Activated B cell treated with CpG ODN at 0.5 μM for 24 hours (primary cell): ENCODE results near the gene URI1. TPM values are rescaled to one million over a fixed set of nuclear protein-coding genes. Genes with fewer than 3 reads are reported as not detected.
"Not testable (repeated sequence)": the region's sequence is repeated elsewhere in the genome, so short reads cannot be mapped to it uniquely, and the experiment has no call there.

Source experiments
- ATAC-seq: fragments of 200-7000 bp; cut with Tn5 transposase; one replicate; pipeline ENCODE4 v1.10.0; 2021; ENCODE audit warnings: low read depth, mild to moderate bottlenecking, moderate library complexity
- CTCF ChIA-PET: fragments of 350-600 bp; sonication (Branson Sonifier 250); formaldehyde crosslinking; loops from one replicate; lab custom pipeline; 2021; ENCODE audit warnings: antibody characterized with exemption; lab: Charles Lee
- POLR2A ChIA-PET: fragments of 350-600 bp; sonication (Branson Sonifier 250); formaldehyde crosslinking; loops from one replicate; lab custom pipeline; 2021; ENCODE audit warnings: antibody characterized with exemption; lab: Charles Lee
- DNase-seq: peaks from one replicate; pipeline ENCODE4 v3.0.0; 2022
- H3K27ac Mint-ChIP-seq: one replicate; pipeline ENCODE4 v1.8.0; 2020; ENCODE audit warnings: mixed read lengths
- H3K27me3 Mint-ChIP-seq: one replicate; pipeline ENCODE4 v1.8.0; 2021; ENCODE audit warnings: mixed read lengths
- H3K36me3 Mint-ChIP-seq: one replicate; pipeline ENCODE4 v1.8.0; 2021; ENCODE audit warnings: low read depth, mixed read lengths
- H3K4me1 Mint-ChIP-seq: one replicate; pipeline ENCODE4 v1.8.0; 2021; ENCODE audit warnings: mixed read lengths
- H3K4me3 Mint-ChIP-seq: one replicate; pipeline ENCODE4 v1.8.0; 2020; ENCODE audit warnings: mild to moderate bottlenecking, mixed read lengths
- H3K9me3 Mint-ChIP-seq: one replicate; pipeline ENCODE4 v1.8.0; 2020; ENCODE audit warnings: mixed read lengths
- intact Hi-C: fragments of 100-400 bp; cut with micrococcal nuclease; formaldehyde crosslinking; loops from one replicate; pipeline ENCODE4 v1.15.1; 2024
- total RNA-seq: library from RNA; stranded (reverse); gene quantifications from 2 replicates; pipeline ENCODE4 v1.2.3, GENCODE V29; 2022
- TF ChIP-seq, protein P1 (sequence below): fragments of 200-600 bp; IDR thresholded peaks from one replicate; pipeline ENCODE4 v1.8.0; 2022; ENCODE audit warnings: antibody characterized with exemption, mild to moderate bottlenecking

The URI1 gene
- total RNA-seq, 1 donor from 2014 or later: 50.6 TPM

DNA sequence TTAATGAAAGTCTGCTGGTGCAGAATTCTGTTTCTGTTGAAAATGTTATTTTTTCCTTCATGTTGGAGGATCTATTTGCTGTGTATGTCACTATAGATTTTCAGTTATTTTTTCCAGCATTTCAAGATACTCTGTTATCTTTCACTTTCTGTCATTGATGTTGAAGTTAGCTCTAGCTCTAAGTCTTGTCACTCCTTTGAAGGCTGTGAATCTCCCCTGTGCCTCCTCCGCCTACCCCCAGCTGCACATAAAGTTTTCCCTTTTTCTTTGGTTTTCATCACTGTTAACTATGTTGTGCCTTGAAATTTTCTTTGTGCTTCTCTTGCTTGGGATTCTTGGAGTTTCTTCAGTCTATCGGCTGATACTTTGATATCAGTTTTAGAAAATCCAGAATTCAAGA is 20.8 kb downstream of the URI1 start:
- DNase-seq (no peak), ATAC-seq (no peak)
- no peak overlapping the region for H3K27ac Mint-ChIP-seq
- intact Hi-C loops: no loop called here
- TF ChIP-seq, protein P1, sequence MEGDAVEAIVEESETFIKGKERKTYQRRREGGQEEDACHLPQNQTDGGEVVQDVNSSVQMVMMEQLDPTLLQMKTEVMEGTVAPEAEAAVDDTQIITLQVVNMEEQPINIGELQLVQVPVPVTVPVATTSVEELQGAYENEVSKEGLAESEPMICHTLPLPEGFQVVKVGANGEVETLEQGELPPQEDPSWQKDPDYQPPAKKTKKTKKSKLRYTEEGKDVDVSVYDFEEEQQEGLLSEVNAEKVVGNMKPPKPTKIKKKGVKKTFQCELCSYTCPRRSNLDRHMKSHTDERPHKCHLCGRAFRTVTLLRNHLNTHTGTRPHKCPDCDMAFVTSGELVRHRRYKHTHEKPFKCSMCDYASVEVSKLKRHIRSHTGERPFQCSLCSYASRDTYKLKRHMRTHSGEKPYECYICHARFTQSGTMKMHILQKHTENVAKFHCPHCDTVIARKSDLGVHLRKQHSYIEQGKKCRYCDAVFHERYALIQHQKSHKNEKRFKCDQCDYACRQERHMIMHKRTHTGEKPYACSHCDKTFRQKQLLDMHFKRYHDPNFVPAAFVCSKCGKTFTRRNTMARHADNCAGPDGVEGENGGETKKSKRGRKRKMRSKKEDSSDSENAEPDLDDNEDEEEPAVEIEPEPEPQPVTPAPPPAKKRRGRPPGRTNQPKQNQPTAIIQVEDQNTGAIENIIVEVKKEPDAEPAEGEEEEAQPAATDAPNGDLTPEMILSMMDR: no peak
- no peaks in the 10 kb centered on the region for H3K27me3 Mint-ChIP-seq
- ChIA-PET CTCF (no interaction called here), POLR2A (no interaction called here)
- H3K4me3 Mint-ChIP-seq: no peak overlapping the region
- H3K36me3 Mint-ChIP-seq: peaks cover 6% of the 10 kb centered on the region
- H3K9me3 Mint-ChIP-seq: no peaks in the 10 kb centered on the region
- peaks cover 60% of the 10 kb centered on the region for H3K4me1 Mint-ChIP-seq

DNA sequence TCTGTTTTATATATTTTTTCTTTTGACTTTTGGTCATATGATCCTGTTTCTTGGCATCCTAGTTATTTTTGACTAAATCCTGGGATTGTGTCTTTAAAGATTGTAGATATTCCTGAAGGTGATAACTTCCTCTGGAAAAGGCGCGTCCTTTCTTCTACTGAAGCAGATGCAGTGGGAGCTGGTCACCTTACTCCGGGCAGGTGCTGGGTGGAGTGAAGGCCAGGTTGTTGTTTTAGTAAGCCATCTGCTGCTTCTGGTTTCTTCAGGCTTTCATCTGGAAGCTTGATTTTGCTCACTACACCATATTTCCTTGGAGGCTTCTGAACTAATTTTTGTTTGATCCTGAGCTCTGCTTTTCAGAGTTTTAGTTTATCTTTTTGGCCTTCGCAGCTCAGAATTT is 21.5 kb downstream of the URI1 start:
- Mint-ChIP-seq H3K4me3 (no peak overlapping the region), H3K9me3 (no peaks in the 10 kb centered on the region), H3K4me1 (peaks cover 61% of the 10 kb centered on the region), H3K27me3 (no peaks in the 10 kb centered on the region), H3K27ac (no peak overlapping the region), H3K36me3 (peaks cover 6% of the 10 kb centered on the region)
- TF ChIP-seq, protein P1: no peak
- no peak for ATAC-seq
- CTCF ChIA-PET: no interaction called here
- no peak for DNase-seq
- intact Hi-C loops: no loop called here
- POLR2A ChIA-PET: interaction anchor here (1.2 kb wide), 1 partner anchor 22 kb away, joined by 8 read pairs; no protein-coding TSS in a partner anchor

DNA sequence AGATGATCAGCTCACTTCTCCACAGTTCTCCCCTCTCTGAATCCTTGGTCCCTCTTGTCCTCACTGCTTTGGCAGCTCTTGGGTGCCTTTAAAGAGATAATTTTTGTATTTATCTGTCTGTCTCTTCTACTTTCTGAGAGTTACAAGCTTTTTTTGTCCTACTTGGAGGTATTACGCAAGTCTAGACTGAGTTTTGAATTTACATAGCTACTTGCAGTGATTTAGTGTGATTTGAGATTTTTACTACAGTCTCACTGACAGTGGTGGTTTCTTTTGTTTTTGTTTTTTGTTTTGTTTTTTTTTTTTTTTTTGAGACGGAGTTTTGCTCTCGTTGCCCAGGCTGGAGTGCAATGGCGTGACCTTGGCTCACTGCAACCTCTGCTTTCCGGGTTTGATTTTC is 22.1 kb downstream of the URI1 start:
- no peaks in the 10 kb centered on the region for H3K27me3 Mint-ChIP-seq
- H3K4me3 Mint-ChIP-seq: no peak overlapping the region
- CTCF ChIA-PET: no interaction called here
- POLR2A ChIA-PET: interaction anchor here (0.7 to 1.2 kb wide), 2 partner anchors 23 to 120 kb away, joined by 5 to 8 read pairs; no protein-coding TSS in a partner anchor
- intact Hi-C loops: no loop called here
- peaks cover 6% of the 10 kb centered on the region for H3K36me3 Mint-ChIP-seq
- DNase-seq (no peak), ATAC-seq (no peak)
- no peak overlapping the region for H3K27ac Mint-ChIP-seq
- H3K4me1 Mint-ChIP-seq: peaks cover 66% of the 10 kb centered on the region
- H3K9me3 Mint-ChIP-seq: no peaks in the 10 kb centered on the region
- TF ChIP-seq, protein P1: no peak

- ChIA-PET CTCF (interaction anchor here (2.4 kb wide), 1 partner anchor 20 kb away, joined by 9 read pairs; no protein-coding TSS in a partner anchor), POLR2A (interaction anchor here (1.7 kb wide), 1 partner anchor 23 kb away, joined by 7 read pairs; the partner anchor contains the start of gene URI1)
- Mint-ChIP-seq H3K27ac (no peak overlapping the region), H3K27me3 (no peaks in the 10 kb centered on the region), H3K9me3 (no peaks in the 10 kb centered on the region), H3K4me3 (no peak overlapping the region), H3K4me1 (peaks cover 70% of the 10 kb centered on the region), H3K36me3 (peaks cover 5% of the 10 kb centered on the region)
- intact Hi-C loops: no loop called here
- ATAC-seq (no peak), DNase-seq (no peak)
- TF ChIP-seq, protein P1: no peak
These were observed 23.5 kb downstream of the URI1 start for GRCh38 chr19:29965492-29965891.

- not testable (repeated sequence) for H3K4me3 Mint-ChIP-seq, ATAC-seq, H3K36me3 Mint-ChIP-seq, DNase-seq, H3K27ac Mint-ChIP-seq, H3K9me3 Mint-ChIP-seq, H3K27me3 Mint-ChIP-seq
- CTCF ChIA-PET: interaction anchor here (0.7 to 2.4 kb wide), 6 partner anchors 11 to 108 kb away, joined by 3 to 9 read pairs (median 5); partner anchors contain the start of gene URI1
- peaks cover 70% of the 10 kb centered on the region for H3K4me1 Mint-ChIP-seq
- POLR2A ChIA-PET: interaction anchor here (1.7 kb wide), 1 partner anchor 24 kb away, joined by 7 read pairs; the partner anchor contains the start of gene URI1
- intact Hi-C loops: loop anchor here (2.0 kb wide), 1 partner anchor 235 kb away; no protein-coding TSS in a partner anchor
These were observed 24.1 kb downstream of the URI1 start for GRCh38 chr19:29966142-29966541.
